Measurements from ENCODE around the gene SPACA5B. TPM values are rescaled to one million over a fixed set of nuclear protein-coding genes. Genes with fewer than 3 reads are reported as not detected.
"Not testable (repeated sequence)": the region's sequence is repeated elsewhere in the genome, so short reads cannot be mapped to it uniquely, and the experiment has no call there.

Gene SPACA5B
- total and polyA plus RNA-seq, 11 donors = not detected

- ATAC-seq (no peak), DNase-seq (no peak)
- Histone ChIP-seq H3K4me3 (no peak overlapping the region), H3K4me1 (no peaks in the 10 kb centered on the region), H3K9me3 (no peaks in the 10 kb centered on the region), H3K27me3 (no peaks in the 10 kb centered on the region), H3K36me3 (no peaks in the 10 kb centered on the region), H3K27ac (no peak overlapping the region)
- 73 to 84% (median 82%) methylated on average over 10 of the region's 10 CpGs for WGBS, 4 donors
- TF ChIP-seq, protein P1, sequence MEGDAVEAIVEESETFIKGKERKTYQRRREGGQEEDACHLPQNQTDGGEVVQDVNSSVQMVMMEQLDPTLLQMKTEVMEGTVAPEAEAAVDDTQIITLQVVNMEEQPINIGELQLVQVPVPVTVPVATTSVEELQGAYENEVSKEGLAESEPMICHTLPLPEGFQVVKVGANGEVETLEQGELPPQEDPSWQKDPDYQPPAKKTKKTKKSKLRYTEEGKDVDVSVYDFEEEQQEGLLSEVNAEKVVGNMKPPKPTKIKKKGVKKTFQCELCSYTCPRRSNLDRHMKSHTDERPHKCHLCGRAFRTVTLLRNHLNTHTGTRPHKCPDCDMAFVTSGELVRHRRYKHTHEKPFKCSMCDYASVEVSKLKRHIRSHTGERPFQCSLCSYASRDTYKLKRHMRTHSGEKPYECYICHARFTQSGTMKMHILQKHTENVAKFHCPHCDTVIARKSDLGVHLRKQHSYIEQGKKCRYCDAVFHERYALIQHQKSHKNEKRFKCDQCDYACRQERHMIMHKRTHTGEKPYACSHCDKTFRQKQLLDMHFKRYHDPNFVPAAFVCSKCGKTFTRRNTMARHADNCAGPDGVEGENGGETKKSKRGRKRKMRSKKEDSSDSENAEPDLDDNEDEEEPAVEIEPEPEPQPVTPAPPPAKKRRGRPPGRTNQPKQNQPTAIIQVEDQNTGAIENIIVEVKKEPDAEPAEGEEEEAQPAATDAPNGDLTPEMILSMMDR (IDR thresholded peaks at IDR 0.05) = no peak
- no peak for TF ChIP-seq POLR2A (IDR thresholded peaks at IDR 0.05)
- intact Hi-C loops (cut with DNase I) = no loop called here
These were observed 23.3 kb downstream of the SPACA5B start for GRCh38 chrX:48153769-48154168.

GRCh38 chrX:48154796-48155195, 24.4 kb downstream of the SPACA5B start:
- H3K4me3 ChIP-seq = no peak overlapping the region
- H3K27me3 ChIP-seq = peaks cover 0 to 2% (median 0%) of the 10 kb centered on the region in 9 donors
- H3K27ac ChIP-seq = no peak overlapping the region
- H3K9me3 ChIP-seq = no peaks in the 10 kb centered on the region
- intact Hi-C loops (cut with DNase I) = no loop called here
- no peak for DNase-seq
- H3K36me3 ChIP-seq = no peaks in the 10 kb centered on the region
- no peaks in the 10 kb centered on the region for H3K4me1 ChIP-seq
- TF ChIP-seq POLR2A (IDR thresholded peaks at IDR 0.05) = no peak
- TF ChIP-seq, protein P1 (IDR thresholded peaks at IDR 0.05) = no peak
- no peak for ATAC-seq
- 74 to 88% (median 81%) methylated on average over 2 of the region's 2 CpGs for WGBS, 4 donors

DNA sequence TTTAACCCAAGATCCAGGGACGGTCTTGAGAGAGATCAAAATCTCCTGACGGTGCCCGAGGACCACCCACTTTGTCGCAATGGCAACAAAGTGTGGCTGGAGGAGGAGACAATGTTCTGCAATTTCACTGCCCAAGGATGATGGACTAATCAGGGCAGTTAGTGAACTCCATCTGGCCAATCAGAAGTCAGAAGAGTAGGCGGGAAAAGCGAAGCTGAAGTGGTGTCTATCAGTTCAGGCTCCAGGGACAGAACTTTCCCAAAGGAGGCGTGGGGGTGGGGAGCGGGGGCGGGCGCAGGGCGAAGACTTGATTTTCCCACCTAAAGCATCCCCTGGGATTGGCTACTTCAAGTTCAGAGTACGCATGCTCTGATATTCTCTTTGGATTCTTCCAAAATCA, 25.6 kb downstream of the SPACA5B start:
- no peaks in the 10 kb centered on the region for H3K4me1 ChIP-seq
- intact Hi-C loops (cut with DNase I) = no loop called here
- H3K9me3 ChIP-seq = no peaks in the 10 kb centered on the region
- TF ChIP-seq, protein P1 (IDR thresholded peaks at IDR 0.05) = no peak
- TF ChIP-seq POLR2A (IDR thresholded peaks at IDR 0.05) = no peak
- H3K36me3 ChIP-seq = no peaks in the 10 kb centered on the region
- H3K27ac ChIP-seq = no peak overlapping the region
- H3K4me3 ChIP-seq = no peak overlapping the region
- H3K27me3 ChIP-seq = peaks cover 0 to 5% (median 0%) of the 10 kb centered on the region in 9 donors
- 83 to 91% (median 88%) methylated on average over 11 to 12 of the region's 12 CpGs for WGBS, 4 donors
- ATAC-seq = no peak
- DNase-seq = no peak

- no peak for TF ChIP-seq POLR2A (IDR thresholded peaks at IDR 0.05)
- TF ChIP-seq, protein P1 (IDR thresholded peaks at IDR 0.05) = no peak
- no peak overlapping the region for H3K4me3 ChIP-seq
- intact Hi-C loops (cut with DNase I) = no loop called here
- H3K9me3 ChIP-seq = no peaks in the 10 kb centered on the region
- 80 to 88% (median 80%) methylated on average over 12 of the region's 12 CpGs for WGBS, 4 donors
- H3K4me1 ChIP-seq = no peaks in the 10 kb centered on the region
- H3K36me3 ChIP-seq = no peaks in the 10 kb centered on the region
- no peaks in the 10 kb centered on the region for H3K27me3 ChIP-seq
- H3K27ac ChIP-seq = no peak overlapping the region
- DNase-seq (no peak), ATAC-seq (no peak)
These were observed 34.8 kb downstream of the SPACA5B start for GRCh38 chrX:48165241-48165640.

- intact Hi-C loops (cut with DNase I); DNase-seq; H3K9me3 ChIP-seq; ATAC-seq; H3K4me1 ChIP-seq; H3K27ac ChIP-seq; H3K4me3 ChIP-seq; H3K27me3 ChIP-seq; H3K36me3 ChIP-seq: not testable (repeated sequence)
- WGBS, 4 donors = 64 to 73% (median 68%) methylated on average over 5 to 7 of the region's 7 CpGs
These were observed 35.9 kb downstream of the SPACA5B start for GRCh38 chrX:48166322-48166721.
